Duodenal mucosa (tissue), 2 donors: ENCODE data around the gene SSRP1.

Experiments
- H3K27ac ChIP-seq: one replicate; pipeline ENCODE4 v1.7.0; 2013; ENCODE audit warnings: low read depth, low read length
- H3K27me3 ChIP-seq, 2 donors: one replicate each; pipeline ENCODE4 v1.7.0; 2013; ENCODE audit warnings: low read length in 2 of 2, control low read depth in 1 of 2; ENCODE audit not compliant: insufficient read depth in 2 of 2, control insufficient read depth in 1 of 2
- H3K36me3 ChIP-seq, 2 donors: one replicate each; pipeline ENCODE4 v1.7.0; 2013; ENCODE audit warnings: low read length in 2 of 2, control low read depth in 1 of 2; ENCODE audit not compliant: insufficient read depth in 2 of 2, control insufficient read depth in 1 of 2
- H3K4me1 ChIP-seq, 2 donors: one replicate each; pipeline ENCODE4 v1.7.0; 2013; ENCODE audit warnings: low read length in 2 of 2, control low read depth in 1 of 2; ENCODE audit not compliant: insufficient read depth in 2 of 2, control insufficient read depth in 1 of 2
- H3K4me3 ChIP-seq, 2 donors: one replicate each; pipeline ENCODE4 v1.7.0; 2013; ENCODE audit warnings: low read length in 2 of 2, low read depth in 1 of 2
- H3K9ac ChIP-seq, 2 donors: one replicate each; pipeline ENCODE4 v1.7.0; 2013; ENCODE audit warnings: low read length in 2 of 2, low read depth in 1 of 2
- H3K9me3 ChIP-seq, 2 donors: one replicate each; pipeline ENCODE4 v1.7.0; 2013; ENCODE audit warnings: low read length in 2 of 2, control low read depth in 1 of 2; ENCODE audit not compliant: control insufficient read depth in 1 of 2

SSRP1 gene

DNA sequence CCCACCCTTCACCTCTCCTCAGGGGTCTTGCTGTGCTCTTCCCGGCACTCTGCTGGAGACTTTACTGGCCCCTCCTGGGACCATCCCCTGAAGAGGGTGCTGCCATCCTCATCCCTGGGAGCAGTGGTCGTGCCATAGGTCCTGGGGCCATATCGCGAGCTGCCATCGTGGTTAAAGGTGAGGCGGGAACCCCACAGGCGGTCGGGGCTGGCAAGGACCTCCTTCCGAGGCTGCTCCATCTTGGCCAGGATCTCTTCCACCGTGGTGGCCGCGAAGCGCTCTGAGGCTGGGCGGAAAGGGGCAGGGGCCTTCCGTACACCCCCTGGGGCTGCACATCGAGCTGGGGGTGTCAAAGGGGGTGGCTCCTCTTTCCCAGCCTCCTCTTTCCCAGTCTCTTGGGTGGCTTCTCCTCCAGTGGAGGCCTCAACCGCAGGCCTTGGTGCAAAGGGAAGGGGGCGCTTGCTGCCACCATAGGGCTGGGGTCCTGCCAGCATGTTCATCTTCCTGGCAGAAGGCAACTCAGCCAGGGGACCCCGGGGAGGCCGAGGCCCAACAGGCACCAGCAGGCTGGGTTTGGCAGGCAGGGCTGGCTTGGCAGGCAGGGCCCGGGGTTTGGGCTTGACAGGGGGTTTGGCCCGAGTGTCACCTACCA lies 15.5 kb downstream of the SSRP1 start:
- no peak overlapping the region for H3K9ac ChIP-seq
- H3K27ac ChIP-seq: no peak overlapping the region
- no peak overlapping the region for H3K4me3 ChIP-seq
- no peaks in the 10 kb centered on the region for H3K9me3 ChIP-seq
- H3K27me3 ChIP-seq: no peaks in the 10 kb centered on the region
- peaks cover 43 to 62% of the 10 kb centered on the region in 2 donors for H3K4me1 ChIP-seq
- H3K36me3 ChIP-seq: peaks cover 14 to 32% of the 10 kb centered on the region in 2 donors

GRCh38 chr11:57318178-57318577 lies 17.5 kb downstream of the SSRP1 start:
- H3K9ac ChIP-seq: no peak overlapping the region
- no peaks in the 10 kb centered on the region for H3K27me3 ChIP-seq
- no peak overlapping the region for H3K4me3 ChIP-seq
- peaks cover 22 to 47% of the 10 kb centered on the region in 2 donors for H3K36me3 ChIP-seq
- H3K27ac ChIP-seq: no peak overlapping the region
- peaks cover 49 to 61% of the 10 kb centered on the region in 2 donors for H3K4me1 ChIP-seq
- no peaks in the 10 kb centered on the region for H3K9me3 ChIP-seq

GRCh38 chr11:57316017-57316416 lies 19.7 kb downstream of the SSRP1 start:
- Histone ChIP-seq H3K4me1 (peaks cover 54 to 57% of the 10 kb centered on the region in 2 donors), H3K27ac (no peak overlapping the region), H3K9ac (no peak overlapping the region)

GRCh38 chr11:57315491-57315890 lies 20.2 kb downstream of the SSRP1 start:
- Histone ChIP-seq H3K27me3 (no peaks in the 10 kb centered on the region), H3K4me3 (no peak overlapping the region), H3K4me1 (peaks cover 59 to 60% of the 10 kb centered on the region in 2 donors), H3K36me3 (peaks cover 22 to 51% of the 10 kb centered on the region in 2 donors), H3K27ac (no peak overlapping the region), H3K9me3 (no peaks in the 10 kb centered on the region), H3K9ac (no peak overlapping the region)

More at GRCh38 chr11:57316017-57316416, 19.7 kb downstream of the SSRP1 start:
- H3K36me3 ChIP-seq: peaks cover 22 to 52% of the 10 kb centered on the region in 2 donors
- H3K27me3 ChIP-seq: no peaks in the 10 kb centered on the region
- no peak overlapping the region for H3K4me3 ChIP-seq
- H3K9me3 ChIP-seq: no peaks in the 10 kb centered on the region

DNA sequence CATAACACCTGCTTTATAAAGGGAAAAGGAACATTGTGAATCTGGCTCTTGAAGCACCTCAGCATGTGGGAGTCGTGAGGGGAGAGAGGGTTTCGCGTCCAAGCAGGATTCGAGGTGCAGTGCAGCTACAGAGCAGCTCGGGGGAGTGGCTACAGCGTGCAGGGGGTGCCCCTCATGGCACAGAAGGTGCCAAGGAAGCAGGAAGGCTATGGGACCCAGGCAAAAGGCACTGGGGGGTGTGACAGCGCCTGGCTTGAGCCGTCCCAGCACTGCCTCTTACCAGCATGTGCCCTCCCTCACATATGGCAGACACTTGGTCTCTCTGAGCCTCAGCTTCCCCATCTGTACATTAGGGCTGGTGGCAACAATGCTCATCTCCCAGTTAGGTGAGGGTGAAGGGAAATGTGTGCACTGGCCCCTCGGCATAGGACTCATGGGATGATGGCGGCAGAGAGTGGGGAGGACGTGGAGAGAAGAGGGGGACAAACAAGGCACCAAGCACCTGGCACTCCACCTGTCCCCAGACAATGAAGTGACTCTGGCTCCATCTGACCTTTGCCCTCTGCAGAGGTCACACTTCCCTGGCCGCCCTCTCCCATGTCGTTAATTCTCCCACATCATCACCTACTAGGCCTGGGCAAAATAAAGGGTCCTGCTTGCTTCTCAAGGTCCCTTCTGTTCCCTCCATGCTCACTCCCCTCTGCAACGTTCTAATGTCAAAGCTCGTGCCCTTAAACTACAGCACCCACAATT lies 21.3 kb downstream of the SSRP1 start:
- H3K4me3 ChIP-seq: no peak overlapping the region
- no peaks in the 10 kb centered on the region for H3K27me3 ChIP-seq
- H3K4me1 ChIP-seq: peaks cover 68% of the 10 kb centered on the region in 2 donors
- peaks cover 22 to 54% of the 10 kb centered on the region in 2 donors for H3K36me3 ChIP-seq
- no peak overlapping the region for H3K27ac ChIP-seq
- no peak overlapping the region for H3K9ac ChIP-seq
- no peaks in the 10 kb centered on the region for H3K9me3 ChIP-seq

GRCh38 chr11:57313788-57314135 lies 21.9 kb downstream of the SSRP1 start:
- Histone ChIP-seq H3K4me1 (peaks cover 68 to 75% of the 10 kb centered on the region in 2 donors), H3K36me3 (peaks cover 22 to 55% of the 10 kb centered on the region in 2 donors), H3K9ac (no peak overlapping the region), H3K27ac (no peak overlapping the region), H3K9me3 (no peaks in the 10 kb centered on the region), H3K4me3 (no peak overlapping the region), H3K27me3 (no peaks in the 10 kb centered on the region)

DNA sequence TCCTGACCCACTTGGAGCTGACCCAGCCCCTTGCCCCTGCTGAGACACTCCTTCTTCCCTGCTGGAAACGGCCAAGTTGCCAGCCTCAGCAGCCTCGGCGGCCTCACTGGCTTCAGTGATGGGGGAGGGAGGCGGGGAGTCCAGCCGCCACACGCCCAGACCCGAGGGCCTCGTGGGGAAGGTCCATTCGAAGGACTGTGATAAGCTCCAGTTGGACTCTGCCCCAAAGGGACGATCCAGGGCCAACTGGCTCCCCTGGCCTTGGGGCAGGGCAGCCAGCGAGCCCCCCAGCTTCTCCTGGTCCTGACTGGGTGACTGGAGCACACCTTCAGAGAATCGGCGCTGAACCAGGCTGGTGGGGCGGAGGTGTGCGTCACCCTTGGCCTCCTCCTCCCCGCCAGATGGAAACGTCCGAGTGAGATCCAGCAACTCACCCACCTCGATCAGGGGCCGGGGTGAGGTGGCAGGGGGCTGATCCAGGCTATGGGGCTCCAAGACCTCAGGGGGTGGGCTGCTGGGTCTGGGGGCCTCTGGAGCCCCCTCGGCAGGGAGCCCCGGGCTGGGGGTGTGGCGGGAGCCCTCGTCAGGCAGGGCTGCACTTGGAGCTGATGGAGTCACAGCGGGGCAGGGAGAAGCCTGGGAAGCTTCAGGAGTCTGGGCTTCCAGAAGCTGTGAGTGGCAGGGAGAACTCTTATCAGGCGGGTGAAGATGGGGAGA lies 22.5 kb downstream of the SSRP1 start:
- Histone ChIP-seq H3K36me3 (peaks cover 22 to 51% of the 10 kb centered on the region in 2 donors), H3K4me3 (no peak overlapping the region), H3K4me1 (peaks cover 63 to 74% of the 10 kb centered on the region in 2 donors), H3K27me3 (no peaks in the 10 kb centered on the region), H3K9ac (no peak overlapping the region), H3K9me3 (no peaks in the 10 kb centered on the region), H3K27ac (no peak overlapping the region)

GRCh38 chr11:57312511-57313021 lies 23.1 kb downstream of the SSRP1 start:
- H3K4me1 ChIP-seq: peaks cover 58 to 74% of the 10 kb centered on the region in 2 donors
- peak overlapping the region in 1 of 2 donors; percentile 22 for H3K4me3 ChIP-seq
- H3K27ac ChIP-seq: no peak overlapping the region
- peak overlapping the region; percentile 29 to 34 for H3K9ac ChIP-seq
- H3K36me3 ChIP-seq: peaks cover 20 to 47% of the 10 kb centered on the region in 2 donors
- H3K27me3 ChIP-seq: no peaks in the 10 kb centered on the region
- H3K9me3 ChIP-seq: no peaks in the 10 kb centered on the region

DNA sequence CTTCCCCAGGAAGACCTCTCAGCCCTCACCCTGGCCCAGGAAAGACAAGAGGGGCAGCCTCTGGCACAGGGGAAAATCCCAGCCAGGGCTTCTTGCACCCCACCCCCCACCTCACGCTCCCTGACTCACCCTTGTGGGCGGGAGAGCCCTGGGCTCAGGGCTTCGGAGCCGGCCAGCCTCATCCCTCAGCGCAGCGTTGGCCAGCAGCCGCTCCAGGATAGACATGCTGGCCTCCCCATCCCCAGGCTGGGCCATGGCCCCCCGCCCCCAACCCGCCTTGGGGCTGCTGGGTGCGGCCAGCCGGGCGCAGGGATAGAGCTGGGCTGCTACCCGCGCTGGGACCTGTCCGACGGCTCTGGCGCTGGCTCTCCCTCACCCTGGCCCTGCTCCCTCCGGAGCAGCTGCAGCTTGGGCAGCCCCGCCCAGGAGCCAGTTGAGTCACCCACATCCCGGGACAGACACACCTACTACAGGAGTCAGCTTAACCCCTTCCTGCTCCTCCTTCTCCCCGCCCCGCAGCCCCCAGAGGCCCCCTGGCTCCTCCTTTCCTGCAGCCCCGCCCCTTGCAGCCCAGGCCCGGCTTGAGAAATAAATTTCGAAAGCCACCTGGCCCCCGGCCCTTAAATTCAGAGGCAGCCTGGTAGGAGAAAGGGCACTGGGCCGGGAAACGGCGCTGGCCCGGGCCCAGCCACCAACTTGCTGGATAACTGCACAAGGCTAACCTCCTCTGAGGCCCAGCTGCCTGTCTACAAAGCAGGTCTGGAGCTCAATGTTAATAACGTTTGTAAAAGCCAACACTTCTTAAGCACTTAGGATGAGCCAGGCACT lies 24.4 kb downstream of the SSRP1 start:
- Histone ChIP-seq H3K4me1 (peaks cover 53 to 80% of the 10 kb centered on the region in 2 donors), H3K9ac (peak overlapping the region; percentile 63 to 69)

More for the DNA sequence above, 24.4 kb downstream of the SSRP1 start:
- peaks cover 9 to 35% of the 10 kb centered on the region in 2 donors for H3K36me3 ChIP-seq
- peak overlapping the region; percentile 77 for H3K27ac ChIP-seq
- H3K9me3 ChIP-seq: no peaks in the 10 kb centered on the region
- peak overlapping the region; percentile 72 to 73 for H3K4me3 ChIP-seq
- H3K27me3 ChIP-seq: no peaks in the 10 kb centered on the region
